HG03565 (cell line): ENCODE measurements around the gene PAQR6.

ENCODE experiments used
- ATAC-seq: cut with Tn5 transposase; IDR thresholded peaks from one replicate; pipeline ENCODE4 v1.9.1; 2021; ENCODE audit warnings: mild to moderate bottlenecking, moderate library complexity; ENCODE audit not compliant: unreplicated experiment

The PAQR6 gene

GRCh38 chr1:156266051-156266450, 18.2 kb upstream of the PAQR6 start:
- ATAC-seq, result no peak

- ATAC-seq, result no peak
Observed at GRCh38 chr1:156263288-156263655, 15.4 kb upstream of the PAQR6 start.

- no peak for ATAC-seq
Observed at GRCh38 chr1:156262461-156263287, 14.8 kb upstream of the PAQR6 start.

GRCh38 chr1:156260896-156261295, 13.0 kb upstream of the PAQR6 start:
- no peak for ATAC-seq

GRCh38 chr1:156259805-156260204, 11.9 kb upstream of the PAQR6 start:
- no peak for ATAC-seq

GRCh38 chr1:156258859-156259258, 11.0 kb upstream of the PAQR6 start:
- no peak for ATAC-seq

GRCh38 chr1:156257711-156258110, 9.9 kb upstream of the PAQR6 start:
- no peak for ATAC-seq

GRCh38 chr1:156253634-156254033, 5.8 kb upstream of the PAQR6 start:
- no peak for ATAC-seq

GRCh38 chr1:156251527-156251926, 3.7 kb upstream of the PAQR6 start:
- ATAC-seq, result no peak

- ATAC-seq, result no peak
Observed at GRCh38 chr1:156249593-156249992, 1.7 kb upstream of the PAQR6 start.

GRCh38 chr1:156248323-156248683, 447 bp upstream of the PAQR6 start:
- no peak for ATAC-seq

GRCh38 chr1:156246781-156247459, 936 bp downstream of the PAQR6 start:
- ATAC-seq, result no peak

- no peak for ATAC-seq
Observed at GRCh38 chr1:156246241-156246780, 1.5 kb downstream of the PAQR6 start.

GRCh38 chr1:156245451-156246232, 2.2 kb downstream of the PAQR6 start:
- ATAC-seq, result no peak

GRCh38 chr1:156244712-156245111, 3.1 kb downstream of the PAQR6 start:
- no peak for ATAC-seq

GRCh38 chr1:156244126-156244525, 3.7 kb downstream of the PAQR6 start:
- no peak for ATAC-seq

- ATAC-seq, result no peak
Observed at GRCh38 chr1:156242738-156243137, 5.1 kb downstream of the PAQR6 start.

GRCh38 chr1:156241926-156242325, 5.9 kb downstream of the PAQR6 start, which contains the start of gene BGLAP:
TSS of gene BGLAP (plus strand) at chr1:156242184. CDS start at chr1:156242232, 48 bp downstream.
- no peak for ATAC-seq

GRCh38 chr1:156241311-156241811, 6.5 kb downstream of the PAQR6 start:
- no peak for ATAC-seq

- ATAC-seq, result no peak
Observed at GRCh38 chr1:156238248-156238647, 9.6 kb downstream of the PAQR6 start.

GRCh38 chr1:156236164-156236563, 11.7 kb downstream of the PAQR6 start:
- ATAC-seq, result no peak
